Heart left ventricle (tissue), 13 donors: ENCODE measurements around the gene RECK.
"Not testable (repeated sequence)": the region's sequence is repeated elsewhere in the genome, so short reads cannot be mapped to it uniquely, and the experiment has no call there.

Source experiments
- CTCF ChIP-seq, 12 donors: fragments of 200-600 bp; sonication (generic) in 4 of 12; IDR thresholded peaks; one replicate each; pipeline versions ENCODE4 v1.5.0 to v1.8.0; 2018 to 2022; ENCODE audit warnings: antibody characterized with exemption in 12 of 12, mild to moderate bottlenecking in 5 of 12
- POLR2A ChIP-seq, 2 donors: fragments of 450-650 bp; IDR thresholded peaks; one replicate each; pipeline ENCODE4 v1.6.1; 2017; ENCODE audit warnings: antibody characterized with exemption in 2 of 2, mild to moderate bottlenecking in 2 of 2, moderate library complexity in 2 of 2
- donor health status: ischemic (EF 13 %, LVEDD 7.1; RV severe dilation, severe dysfunction).
- donor health status: DM: no; HTN: yes; CAD: no.
- donor health status: DM: no; HTN: no; CAD: no.
- donor health status: ischemic (EF 25% LVEDD 6.9; RV normal size, moderate dysfunction).
- donor health status: ischemic (EF 25% LVEDD 5.7; RV mildly dilated, moderate dysfunction).
- donor health status: ischemic (EF 35%, LVEDD 5.7; RV mildly dilated, moderate dysfunction).
- donor health status: nonischemic (EF 11% LVEDD 7.7; RV severe dilation, severe dysfunction).
- donor health status: DM: yes; HTN: yes; CAD: no.
- donor health status: PGD.
- donor health status: ischemic (EF 29% LVEDD 5.4; RV normal size, mild dysfunction).
- donor health status: nonischemic (EF 23%, LVEDD 6.1; RV moderate dilation, normal function).

- not testable (repeated sequence) for TF ChIP-seq POLR2A, CTCF (IDR thresholded peaks at IDR 0.05)
Observed at GRCh38 chr9:36087054-36087453, 50.3 kb downstream of the RECK start.
